NCI-H748 treated with DMSO at 0.1 percent for 48 hours (cell line): ENCODE data around the gene ADAR.
A peak's percentile ranks its signal among the peaks of the same experiment; 100 is the strongest.
"Not testable (repeated sequence)": the region's sequence is repeated elsewhere in the genome, so short reads cannot be mapped to it uniquely, and the experiment has no call there.

ENCODE experiments used
- DNase-seq: peaks from one replicate; lab custom pipeline; 2025; lab: John Stamatoyannopoulos, UW

ADAR gene, protein sequence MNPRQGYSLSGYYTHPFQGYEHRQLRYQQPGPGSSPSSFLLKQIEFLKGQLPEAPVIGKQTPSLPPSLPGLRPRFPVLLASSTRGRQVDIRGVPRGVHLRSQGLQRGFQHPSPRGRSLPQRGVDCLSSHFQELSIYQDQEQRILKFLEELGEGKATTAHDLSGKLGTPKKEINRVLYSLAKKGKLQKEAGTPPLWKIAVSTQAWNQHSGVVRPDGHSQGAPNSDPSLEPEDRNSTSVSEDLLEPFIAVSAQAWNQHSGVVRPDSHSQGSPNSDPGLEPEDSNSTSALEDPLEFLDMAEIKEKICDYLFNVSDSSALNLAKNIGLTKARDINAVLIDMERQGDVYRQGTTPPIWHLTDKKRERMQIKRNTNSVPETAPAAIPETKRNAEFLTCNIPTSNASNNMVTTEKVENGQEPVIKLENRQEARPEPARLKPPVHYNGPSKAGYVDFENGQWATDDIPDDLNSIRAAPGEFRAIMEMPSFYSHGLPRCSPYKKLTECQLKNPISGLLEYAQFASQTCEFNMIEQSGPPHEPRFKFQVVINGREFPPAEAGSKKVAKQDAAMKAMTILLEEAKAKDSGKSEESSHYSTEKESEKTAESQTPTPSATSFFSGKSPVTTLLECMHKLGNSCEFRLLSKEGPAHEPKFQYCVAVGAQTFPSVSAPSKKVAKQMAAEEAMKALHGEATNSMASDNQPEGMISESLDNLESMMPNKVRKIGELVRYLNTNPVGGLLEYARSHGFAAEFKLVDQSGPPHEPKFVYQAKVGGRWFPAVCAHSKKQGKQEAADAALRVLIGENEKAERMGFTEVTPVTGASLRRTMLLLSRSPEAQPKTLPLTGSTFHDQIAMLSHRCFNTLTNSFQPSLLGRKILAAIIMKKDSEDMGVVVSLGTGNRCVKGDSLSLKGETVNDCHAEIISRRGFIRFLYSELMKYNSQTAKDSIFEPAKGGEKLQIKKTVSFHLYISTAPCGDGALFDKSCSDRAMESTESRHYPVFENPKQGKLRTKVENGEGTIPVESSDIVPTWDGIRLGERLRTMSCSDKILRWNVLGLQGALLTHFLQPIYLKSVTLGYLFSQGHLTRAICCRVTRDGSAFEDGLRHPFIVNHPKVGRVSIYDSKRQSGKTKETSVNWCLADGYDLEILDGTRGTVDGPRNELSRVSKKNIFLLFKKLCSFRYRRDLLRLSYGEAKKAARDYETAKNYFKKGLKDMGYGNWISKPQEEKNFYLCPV

GRCh38 chr1:154607609-154608396 lies at the start of gene ADAR:
Gene ADAR (minus strand): TSS chr1:154608186. CDS start chr1:154608006, 180 bp downstream.
- peak; percentile 22 for DNase-seq

GRCh38 chr1:154657556-154657955 lies 49.6 kb upstream of the ADAR start:
- no peak for DNase-seq

GRCh38 chr1:154652893-154653292 lies 44.9 kb upstream of the ADAR start:
- DNase-seq = no peak

- not testable (repeated sequence) for DNase-seq
Measured at GRCh38 chr1:154644724-154645123, 36.7 kb upstream of the ADAR start.

GRCh38 chr1:154641534-154641933 lies 33.5 kb upstream of the ADAR start:
- DNase-seq = no peak

- no peak for DNase-seq
Measured at GRCh38 chr1:154639876-154640275, 31.9 kb upstream of the ADAR start.

- DNase-seq = no peak
Measured at GRCh38 chr1:154635171-154635570, 27.2 kb upstream of the ADAR start.

DNA sequence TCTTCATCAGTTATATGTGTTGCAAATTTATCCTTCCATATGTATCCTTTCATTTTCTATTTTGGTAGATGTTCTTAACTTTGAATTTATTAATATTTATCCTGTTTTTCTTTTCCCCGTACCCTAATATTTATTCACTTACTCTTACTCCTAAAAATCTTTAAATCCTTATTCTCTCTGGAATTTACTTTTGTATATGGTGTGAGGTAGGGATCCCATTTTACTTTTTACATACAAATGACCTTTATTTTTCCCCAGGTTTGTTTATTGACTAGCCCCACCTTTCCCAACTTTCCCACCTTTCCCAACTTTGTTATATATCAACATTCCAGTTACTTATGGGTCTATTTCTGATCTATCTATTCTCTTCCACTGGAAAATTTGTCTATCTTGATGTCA lies 21.7 kb upstream of the ADAR start:
- DNase-seq = no peak

DNA sequence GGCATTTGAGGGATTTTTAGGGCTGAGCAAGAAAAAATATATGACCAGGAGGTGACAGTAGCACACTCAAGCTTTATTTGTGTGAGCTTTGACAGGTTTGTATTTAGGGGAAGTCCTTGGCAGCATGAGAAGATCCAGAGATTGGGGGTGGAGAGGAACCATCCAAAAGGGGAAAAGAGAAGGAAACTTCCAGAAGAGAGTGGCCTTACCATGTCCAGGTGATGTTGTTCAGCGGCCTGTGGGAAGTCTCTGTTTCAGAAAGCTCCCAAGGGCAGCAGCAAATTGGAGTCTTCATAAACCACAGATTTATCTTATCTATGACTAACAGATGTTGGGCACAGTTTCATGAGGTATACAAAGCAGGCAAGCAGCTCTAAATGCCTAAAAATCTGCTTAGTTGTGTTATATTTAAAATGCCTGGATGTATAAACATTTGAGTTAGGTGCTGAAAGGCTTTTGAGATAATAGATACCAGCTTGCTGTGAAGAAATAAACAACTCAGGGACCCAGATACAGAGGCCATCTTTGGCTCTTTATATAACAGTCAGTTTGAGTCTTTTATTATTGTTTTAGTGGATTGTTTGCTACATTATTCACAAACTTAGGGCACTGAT lies 21.2 kb upstream of the ADAR start:
- no peak for DNase-seq

GRCh38 chr1:154628121-154628405 lies 20.1 kb upstream of the ADAR start:
- no peak for DNase-seq

- peak; percentile 81 for DNase-seq
Measured at GRCh38 chr1:154627257-154628120, 19.5 kb upstream of the ADAR start.

- no peak for DNase-seq
Measured at GRCh38 chr1:154626456-154627256, 18.7 kb upstream of the ADAR start.

DNA sequence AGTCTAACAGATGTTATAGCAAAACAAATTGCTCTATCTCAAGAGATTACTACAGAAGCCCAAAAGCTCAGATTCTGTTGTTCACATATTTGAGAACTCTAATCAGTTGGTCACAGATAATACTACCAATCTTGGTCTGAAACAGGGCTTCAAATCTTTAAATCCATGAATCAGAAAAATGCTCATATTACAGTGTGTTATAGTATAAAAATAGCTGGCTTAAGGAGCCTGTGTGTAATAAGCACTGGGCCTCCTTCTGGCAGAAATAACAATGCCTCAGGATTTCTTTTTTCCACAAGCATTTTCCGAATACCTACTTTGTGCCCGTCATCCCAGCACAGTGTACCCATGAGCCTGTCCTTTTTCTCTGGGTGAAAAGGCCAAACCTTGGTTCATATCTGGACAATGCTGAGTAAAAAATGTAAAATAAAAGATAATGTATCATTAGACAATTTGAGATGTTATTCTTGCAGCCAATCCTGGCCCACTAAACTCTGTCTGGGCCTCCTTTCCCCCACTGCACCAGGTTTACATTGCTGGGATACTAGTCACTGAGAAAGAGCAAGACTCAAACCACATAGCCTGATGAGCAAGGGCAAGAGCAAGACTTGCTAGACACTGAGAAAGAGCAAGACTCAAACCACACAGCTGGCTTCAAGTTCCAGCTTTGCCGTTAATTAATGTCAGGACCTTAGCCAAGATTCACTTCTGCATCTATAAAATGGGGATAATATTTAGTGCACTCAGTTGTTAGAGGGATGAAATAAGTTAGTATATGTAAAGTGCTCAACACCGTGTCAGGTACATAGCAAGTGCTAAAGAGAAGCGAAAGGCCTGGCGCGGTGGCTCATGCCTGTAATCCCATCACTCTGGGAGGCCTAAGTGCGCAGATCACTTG lies 17.0 kb upstream of the ADAR start:
- no peak for DNase-seq

DNA sequence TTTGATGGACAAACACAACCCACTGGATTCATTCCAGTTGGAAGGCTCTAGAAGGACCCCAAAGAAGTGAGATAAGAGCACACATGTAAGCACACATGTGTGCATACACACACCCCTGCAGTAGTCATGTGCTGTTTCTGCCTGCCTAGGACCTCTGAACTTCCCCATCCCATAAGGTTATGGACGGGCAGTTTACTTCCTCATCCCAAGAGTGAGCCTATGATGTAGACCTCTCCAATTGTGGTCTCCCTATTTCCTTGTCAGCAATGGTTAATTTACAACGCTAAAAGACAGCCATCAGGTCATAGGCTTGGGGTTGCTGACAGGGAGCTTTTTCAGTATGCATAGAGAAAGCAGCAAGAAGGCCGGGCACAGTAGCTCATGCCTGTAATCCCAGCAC lies 15.4 kb upstream of the ADAR start:
- no peak for DNase-seq

GRCh38 chr1:154622503-154623039 lies 14.6 kb upstream of the ADAR start:
- no peak for DNase-seq

- no peak for DNase-seq
Measured at GRCh38 chr1:154621875-154622274, 13.9 kb upstream of the ADAR start.

DNA sequence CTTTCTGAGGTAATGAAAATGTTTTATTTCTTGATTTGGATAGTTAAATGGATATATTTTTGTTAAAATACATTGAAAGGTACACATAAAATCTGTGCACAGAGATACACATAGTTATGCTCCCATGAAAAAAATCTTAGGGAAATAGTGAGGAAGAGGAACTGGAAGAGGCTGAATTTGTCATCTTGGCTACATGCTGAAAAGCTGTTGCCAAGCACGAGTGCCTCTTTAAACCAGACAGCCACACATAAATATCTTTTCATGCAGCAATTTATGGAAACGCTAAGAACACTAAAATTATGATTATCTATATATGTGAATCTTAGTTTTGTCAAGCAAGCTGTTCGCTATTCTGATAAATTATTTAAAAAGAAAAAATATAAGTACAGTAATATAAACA lies 12.8 kb upstream of the ADAR start:
- no peak for DNase-seq
